DMS53 treated with DMSO at 0.1 percent for 48 hours (cell line): ENCODE measurements around the gene A1CF.
A peak's percentile ranks its signal among the peaks of the same experiment; 100 is the strongest.
"Not testable (repeated sequence)": the region's sequence is repeated elsewhere in the genome, so short reads cannot be mapped to it uniquely, and the experiment has no call there.

ENCODE experiments used
- DNase-seq: peaks from one replicate; lab custom pipeline; 2025; ENCODE audit not compliant: unreplicated experiment; lab: John Stamatoyannopoulos, UW

A1CF gene, protein sequence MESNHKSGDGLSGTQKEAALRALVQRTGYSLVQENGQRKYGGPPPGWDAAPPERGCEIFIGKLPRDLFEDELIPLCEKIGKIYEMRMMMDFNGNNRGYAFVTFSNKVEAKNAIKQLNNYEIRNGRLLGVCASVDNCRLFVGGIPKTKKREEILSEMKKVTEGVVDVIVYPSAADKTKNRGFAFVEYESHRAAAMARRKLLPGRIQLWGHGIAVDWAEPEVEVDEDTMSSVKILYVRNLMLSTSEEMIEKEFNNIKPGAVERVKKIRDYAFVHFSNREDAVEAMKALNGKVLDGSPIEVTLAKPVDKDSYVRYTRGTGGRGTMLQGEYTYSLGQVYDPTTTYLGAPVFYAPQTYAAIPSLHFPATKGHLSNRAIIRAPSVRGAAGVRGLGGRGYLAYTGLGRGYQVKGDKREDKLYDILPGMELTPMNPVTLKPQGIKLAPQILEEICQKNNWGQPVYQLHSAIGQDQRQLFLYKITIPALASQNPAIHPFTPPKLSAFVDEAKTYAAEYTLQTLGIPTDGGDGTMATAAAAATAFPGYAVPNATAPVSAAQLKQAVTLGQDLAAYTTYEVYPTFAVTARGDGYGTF

DNA sequence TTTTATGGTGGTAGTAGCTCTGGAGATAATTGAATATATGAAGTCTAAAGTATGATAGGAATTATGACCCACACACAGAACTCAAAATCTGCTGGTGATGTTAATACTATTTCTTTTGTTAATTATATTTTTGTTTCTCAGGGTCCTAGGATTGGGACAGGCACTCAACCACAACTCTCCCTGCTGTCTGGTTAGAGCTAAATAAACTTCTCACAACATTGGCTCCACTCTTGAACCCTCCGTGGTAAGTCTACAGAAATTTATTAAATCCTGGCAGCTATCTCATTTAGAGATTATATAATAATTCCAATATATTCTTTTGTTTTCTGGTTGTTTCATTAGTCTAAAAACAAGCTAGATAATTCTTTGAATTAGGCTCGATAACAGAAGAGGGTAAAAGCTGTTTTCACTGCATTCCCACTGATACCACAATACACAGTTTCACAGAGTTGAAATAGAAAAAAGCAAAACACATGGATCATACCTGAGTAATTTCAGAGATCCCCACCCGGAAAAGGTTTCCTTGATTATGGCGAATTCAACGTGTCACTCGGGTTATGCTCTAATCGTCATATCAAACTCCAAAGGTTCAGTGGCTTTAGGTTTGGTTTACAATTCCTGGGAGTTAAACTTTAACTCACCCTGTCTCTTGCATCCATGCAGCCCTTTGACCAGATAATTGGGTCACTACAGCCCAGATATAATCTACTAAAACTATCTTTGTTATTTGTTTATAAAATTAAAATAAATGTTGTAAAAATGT is at the start of gene A1CF:
Gene A1CF, minus strand, starts transcription at position 531 of the 763 bp plus-strand sequence. CDS start 25,687 bp downstream, outside the sequence.
- DNase-seq = peak; percentile 59

- no peak for DNase-seq
Observed at GRCh38 chr10:50931948-50932431, 46.6 kb upstream of the A1CF start.

DNA sequence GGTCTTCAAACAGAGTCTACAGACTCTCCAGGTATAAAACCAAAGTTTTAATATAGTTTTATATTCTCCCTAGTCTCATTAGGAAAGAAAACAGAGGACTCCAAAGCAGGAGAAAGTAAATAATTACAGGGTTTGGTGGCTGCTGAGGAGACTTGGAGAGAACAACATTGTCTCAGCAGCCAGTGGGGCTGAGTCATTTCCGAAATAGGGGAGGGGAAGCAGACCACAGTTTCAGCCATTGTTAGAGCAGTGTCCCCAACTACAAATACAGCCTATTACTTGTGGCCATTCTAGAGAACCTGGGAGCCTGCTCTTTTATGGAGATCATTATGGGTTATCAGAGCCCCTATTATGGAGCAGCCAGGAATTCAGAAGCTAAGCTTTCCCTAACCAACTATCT is 44.2 kb upstream of the A1CF start:
- no peak for DNase-seq

DNA sequence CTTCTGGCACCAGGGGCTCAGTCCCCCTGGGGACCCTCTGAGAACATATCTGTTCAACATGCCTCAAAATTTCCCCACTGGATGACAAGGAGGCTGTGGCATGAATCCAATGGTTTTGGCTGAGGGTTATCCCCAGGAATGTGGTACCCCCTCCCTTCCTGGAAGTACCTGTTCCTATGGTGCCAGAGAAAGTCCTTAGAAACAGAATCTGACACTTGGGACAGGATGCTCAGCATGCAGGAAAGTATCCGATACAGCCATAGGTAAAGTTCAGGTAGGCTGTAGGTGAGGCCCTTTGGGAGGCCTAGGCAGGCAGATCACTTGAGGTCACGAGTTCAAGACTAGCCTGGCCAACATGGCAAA is 42.7 kb upstream of the A1CF start:
- no peak for DNase-seq

GRCh38 chr10:50927522-50928189 is 42.2 kb upstream of the A1CF start:
- DNase-seq = no peak

DNA sequence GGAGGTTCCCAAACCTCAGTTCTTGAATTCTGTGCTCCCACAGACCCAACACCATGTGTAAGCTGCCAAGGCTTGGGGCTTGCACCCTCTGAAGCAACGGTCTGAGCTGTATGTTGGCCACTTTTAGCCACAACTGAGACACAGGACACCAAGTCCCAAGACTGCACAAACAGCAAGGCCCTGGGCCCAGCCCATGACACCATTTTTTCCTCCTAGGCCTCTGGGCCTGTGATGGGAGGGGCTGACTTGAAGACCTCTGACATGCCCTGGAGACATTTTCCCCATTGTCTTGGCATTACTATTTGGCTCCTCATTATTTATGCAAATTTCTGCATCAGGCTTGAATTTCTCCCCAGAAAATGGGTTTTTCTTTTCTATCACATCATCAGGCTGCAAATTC is 38.0 kb upstream of the A1CF start:
- DNase-seq = not testable (repeated sequence)

DNA sequence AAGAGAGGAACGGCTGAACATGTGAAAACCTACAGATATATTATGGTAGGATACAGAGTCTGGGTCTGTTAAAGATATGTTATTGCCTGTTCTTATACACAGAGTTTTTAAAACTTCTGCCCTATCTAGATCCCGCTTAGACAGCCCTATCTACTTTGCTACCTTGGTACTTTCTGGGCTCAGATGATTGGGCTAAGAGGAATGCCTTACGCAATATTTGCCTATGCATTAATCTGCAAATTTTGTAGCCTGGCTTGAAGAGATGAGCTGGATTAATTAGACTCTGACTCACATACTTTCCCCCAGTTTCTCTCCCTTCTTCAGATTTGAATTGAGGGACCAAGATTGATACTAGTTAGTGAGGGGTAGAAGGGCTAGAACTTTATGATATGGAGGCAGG is 33.6 kb upstream of the A1CF start:
- DNase-seq = no peak

GRCh38 chr10:50918529-50918928 is 33.1 kb upstream of the A1CF start:
- no peak for DNase-seq

DNA sequence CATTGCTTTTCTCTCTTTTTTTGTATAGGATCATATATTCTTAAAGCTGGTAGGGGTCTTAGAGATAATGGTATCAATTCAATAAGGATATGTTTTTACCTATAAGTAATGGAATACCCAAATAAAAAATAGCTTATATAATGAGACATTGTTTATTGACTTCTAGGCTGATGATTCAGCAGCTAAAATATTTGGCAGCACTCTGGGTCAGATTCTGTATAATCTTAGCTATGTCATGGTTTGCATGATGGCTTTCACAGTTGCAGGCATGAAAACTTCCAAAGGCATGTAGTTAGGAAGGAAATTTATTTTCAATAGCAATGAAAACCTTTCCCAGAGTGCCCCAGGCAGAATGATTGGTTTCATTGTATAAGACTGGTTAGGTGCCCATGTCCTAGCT is 32.1 kb upstream of the A1CF start:
- DNase-seq = no peak

DNA sequence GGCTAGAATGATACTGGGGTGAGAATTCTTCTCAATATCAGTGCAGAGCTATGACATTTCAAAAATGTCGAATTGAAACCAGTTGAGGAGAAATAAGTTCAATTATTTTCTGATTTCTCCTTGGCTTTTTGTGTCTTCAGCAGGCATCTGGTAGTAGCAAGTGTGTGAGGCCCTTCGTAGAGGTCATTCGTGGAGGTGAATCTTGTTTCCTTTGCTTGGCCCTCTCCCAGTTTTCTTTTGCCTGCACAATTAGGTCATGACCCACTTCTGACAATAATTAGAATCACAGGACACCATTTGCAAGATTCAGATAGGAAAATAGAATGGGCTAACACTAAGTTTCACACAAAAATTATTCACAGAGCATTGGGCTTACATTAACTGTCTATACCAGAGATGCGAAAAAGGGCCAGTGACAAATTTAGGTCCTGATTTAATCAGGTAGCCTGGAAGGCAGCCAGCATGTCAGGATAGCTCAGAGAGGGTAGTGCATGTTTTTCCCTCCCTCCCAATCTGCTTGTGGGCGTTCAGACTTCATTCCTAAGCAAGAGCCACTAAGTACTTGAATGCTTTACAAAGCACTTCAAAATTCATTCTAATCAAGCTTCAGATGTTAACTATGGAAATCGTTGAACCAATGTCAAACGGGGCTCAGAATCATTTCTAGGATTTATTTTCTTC is 24.0 kb upstream of the A1CF start:
- DNase-seq = no peak

DNA sequence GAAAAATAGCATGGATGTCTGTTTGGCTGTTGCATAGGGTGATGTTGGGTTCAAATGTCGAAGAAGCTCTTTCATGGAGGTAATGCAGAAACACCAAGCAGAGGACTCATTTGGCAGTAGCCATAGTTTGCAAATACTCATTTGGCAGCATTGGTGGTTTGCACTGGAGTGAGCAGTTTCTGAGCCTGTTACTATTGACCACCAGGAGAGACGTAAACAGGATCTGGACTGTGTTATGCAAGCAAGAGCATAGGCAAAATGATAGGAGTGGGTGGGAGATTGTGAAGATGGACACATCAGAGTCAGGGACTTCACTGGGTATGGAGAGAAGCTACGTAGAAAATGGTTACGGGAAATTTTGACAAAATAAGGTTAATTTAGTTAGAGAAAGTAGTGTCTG is 22.9 kb upstream of the A1CF start:
- DNase-seq = no peak

GRCh38 chr10:50905797-50906196 is 20.4 kb upstream of the A1CF start:
- DNase-seq = not testable (repeated sequence)

- no peak for DNase-seq
Observed at GRCh38 chr10:50896721-50897120, 11.3 kb upstream of the A1CF start.

DNA sequence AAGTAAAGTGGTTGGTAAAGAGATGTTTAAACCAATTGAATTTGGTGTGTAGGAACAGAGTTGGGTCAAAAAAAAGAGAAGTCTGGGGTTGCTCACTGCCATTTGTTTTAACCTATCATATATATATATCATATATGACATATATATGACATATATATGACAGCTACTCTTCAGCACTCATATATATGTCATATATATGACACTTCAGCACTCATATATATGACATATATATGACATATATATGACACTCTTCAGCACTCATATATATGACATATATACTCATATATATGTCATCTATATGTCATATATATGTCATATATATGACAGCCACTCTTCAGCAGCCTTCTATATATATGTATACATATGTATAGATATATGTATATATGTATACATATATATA is 8.9 kb upstream of the A1CF start:
- DNase-seq = no peak

GRCh38 chr10:50892467-50892866 is 7.0 kb upstream of the A1CF start:
- DNase-seq = no peak

DNA sequence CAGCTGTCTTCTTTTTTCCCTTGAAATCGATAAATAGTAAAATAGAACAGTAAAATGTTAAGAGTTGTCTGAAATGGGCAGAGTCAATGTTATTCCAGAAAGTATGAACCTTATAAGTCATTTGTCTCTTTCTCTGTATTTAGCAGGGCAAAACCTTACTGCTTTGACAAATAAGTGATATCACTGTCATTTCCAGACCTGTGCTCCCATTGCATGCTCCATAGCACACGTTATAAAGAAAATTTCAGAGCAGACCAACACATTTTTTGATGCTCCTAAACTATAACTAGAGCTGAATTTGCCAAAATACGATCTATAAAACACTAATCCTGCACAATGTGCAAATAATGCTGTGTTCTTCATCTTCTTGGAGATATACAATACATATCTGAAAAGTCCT is 1.1 kb downstream of the A1CF start:
- no peak for DNase-seq

DNA sequence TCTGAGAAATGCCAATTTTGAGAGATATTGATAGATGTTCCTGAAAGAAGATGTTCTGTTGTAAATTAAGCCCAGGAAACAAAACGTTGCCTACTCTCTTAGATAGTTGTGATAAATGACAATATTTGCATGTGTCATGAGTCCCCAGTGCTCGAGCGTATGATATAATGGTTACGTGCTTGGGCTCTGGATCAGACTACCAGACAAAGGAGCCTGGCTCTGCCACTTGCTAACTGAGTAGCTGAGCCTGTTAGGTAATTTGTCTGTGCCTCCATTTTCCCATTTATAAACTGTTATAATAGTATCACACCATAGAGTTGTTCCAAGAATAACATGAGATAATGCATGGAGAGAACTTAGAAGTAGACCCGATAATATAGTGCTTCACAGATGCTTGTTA is 1.8 kb downstream of the A1CF start:
- no peak for DNase-seq

- no peak for DNase-seq
Observed at GRCh38 chr10:50882540-50882983, 2.9 kb downstream of the A1CF start.

GRCh38 chr10:50881046-50881445 is 4.4 kb downstream of the A1CF start:
- not testable (repeated sequence) for DNase-seq

- DNase-seq = no peak
Observed at GRCh38 chr10:50876429-50876828, 9.0 kb downstream of the A1CF start.

DNA sequence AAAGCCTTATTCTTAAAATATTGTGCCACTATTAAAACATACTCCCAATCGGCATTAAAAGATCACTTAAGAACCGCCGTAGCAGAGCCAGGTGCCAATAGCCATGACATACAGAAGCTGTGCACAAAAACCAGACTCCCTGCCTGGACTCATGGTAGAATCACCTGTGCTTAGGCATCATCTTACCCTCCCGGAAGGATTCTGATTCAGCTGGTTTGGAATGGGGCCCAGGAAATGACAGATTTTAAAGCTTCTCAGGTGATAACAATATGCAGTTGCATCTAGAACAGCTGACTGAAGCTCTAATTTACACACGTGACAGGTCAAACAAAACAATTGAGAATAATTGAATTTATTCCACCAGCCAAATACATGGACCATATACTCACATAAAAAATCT is 10.7 kb downstream of the A1CF start:
- peak; percentile 79 for DNase-seq
